GM19023 (cell line): ENCODE results near the gene LGR4.
A peak's percentile ranks its signal among the peaks of the same experiment; 100 is the strongest.
"Not testable (repeated sequence)": the region's sequence is repeated elsewhere in the genome, so short reads cannot be mapped to it uniquely, and the experiment has no call there.

Experiments
- ATAC-seq: cut with Tn5 transposase; IDR thresholded peaks from one replicate; pipeline ENCODE4 v1.9.1; 2021; ENCODE audit warnings: mild to moderate bottlenecking, moderate library complexity; ENCODE audit not compliant: unreplicated experiment

The LGR4 gene

GRCh38 chr11:27472398-27473016 lies at the start of gene LGR4:
TSS of gene LGR4 (minus strand) at chr11:27472790. CDS start at chr11:27472302, 488 bp downstream.
- ATAC-seq, result peak; percentile 87

- no peak for ATAC-seq
Measured at GRCh38 chr11:27520226-27520625, 47.6 kb upstream of the LGR4 start.

- no peak for ATAC-seq
Measured at GRCh38 chr11:27518518-27518917, 45.9 kb upstream of the LGR4 start.

GRCh38 chr11:27517490-27517889 lies 44.9 kb upstream of the LGR4 start:
- ATAC-seq, result not testable (repeated sequence)

DNA sequence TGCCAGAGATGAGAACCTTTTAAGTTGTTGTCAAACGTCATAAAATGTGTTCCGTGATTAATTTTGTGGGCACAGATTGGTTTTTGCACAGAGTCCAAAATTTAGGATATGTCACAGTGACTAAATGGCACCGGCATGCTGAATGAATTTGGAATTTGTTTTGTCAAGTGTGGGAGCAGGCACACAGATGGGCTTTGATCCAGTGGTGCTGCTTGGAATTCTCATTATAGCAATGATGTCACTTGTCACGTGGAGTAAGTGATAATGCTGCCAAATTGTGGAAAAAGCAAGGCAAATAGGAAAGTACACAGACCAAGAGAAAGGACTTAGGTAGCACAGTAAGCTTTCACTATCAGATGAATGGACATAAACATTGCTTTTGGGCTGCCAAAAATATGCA lies 42.0 kb upstream of the LGR4 start:
- no peak for ATAC-seq

- ATAC-seq, result no peak
Measured at GRCh38 chr11:27514076-27514475, 41.5 kb upstream of the LGR4 start.

GRCh38 chr11:27513389-27513788 lies 40.8 kb upstream of the LGR4 start:
- no peak for ATAC-seq

DNA sequence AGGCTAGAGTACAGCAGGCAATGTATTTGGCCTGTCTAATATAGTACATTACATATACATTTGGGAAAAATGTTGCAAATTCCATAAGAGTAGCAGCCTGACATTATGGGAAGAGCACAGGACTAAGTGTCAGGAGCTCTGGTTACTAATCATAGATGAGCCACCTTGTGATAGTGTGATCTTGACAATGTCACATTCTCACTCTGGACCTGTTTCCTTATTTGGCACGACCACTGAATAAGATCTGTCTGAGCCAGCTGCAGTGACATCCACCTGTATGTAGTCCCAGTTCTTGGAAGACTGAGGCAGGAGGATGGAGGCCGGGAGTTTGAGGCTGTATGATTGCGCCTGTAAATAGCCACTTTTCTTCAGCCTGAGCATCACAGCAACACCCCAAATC lies 39.6 kb upstream of the LGR4 start:
- ATAC-seq, result no peak

- ATAC-seq, result no peak
Measured at GRCh38 chr11:27509908-27510307, 37.3 kb upstream of the LGR4 start.

DNA sequence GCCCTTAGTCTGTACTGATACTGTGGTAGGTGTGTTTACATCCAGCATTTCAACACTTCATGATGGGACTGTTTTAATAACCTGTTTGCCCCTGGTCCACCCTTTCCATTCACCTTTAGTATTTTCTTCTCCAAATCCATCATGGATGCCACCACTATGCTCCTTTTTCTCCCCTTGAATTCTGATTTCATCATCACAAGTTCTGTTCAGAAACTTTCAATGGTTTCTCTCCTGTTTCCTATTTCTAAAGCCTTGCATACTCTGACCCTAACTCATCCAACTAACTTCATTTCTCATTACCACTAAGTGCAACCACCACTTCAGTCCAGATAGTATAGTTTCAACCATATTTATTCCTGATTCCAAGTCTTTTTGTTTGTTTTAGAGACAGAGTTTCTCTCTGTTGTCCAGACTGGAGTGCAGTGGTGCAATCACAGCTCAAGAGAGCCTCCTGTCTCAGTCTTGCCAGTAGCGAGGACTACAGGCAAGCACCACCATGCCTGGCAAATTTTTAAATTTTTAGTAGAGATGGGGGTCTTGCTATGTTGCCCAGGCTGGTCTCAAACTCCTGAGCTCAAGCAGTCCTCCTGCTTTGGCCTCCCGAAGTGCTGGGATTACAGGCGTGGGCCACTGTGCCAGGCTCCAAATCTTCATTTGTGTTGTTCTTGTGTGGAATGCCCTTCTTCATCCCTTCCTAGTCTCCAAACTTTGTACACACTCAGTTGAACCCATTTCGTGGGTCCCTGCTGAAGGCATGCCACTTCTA lies 35.1 kb upstream of the LGR4 start:
- ATAC-seq, result no peak

DNA sequence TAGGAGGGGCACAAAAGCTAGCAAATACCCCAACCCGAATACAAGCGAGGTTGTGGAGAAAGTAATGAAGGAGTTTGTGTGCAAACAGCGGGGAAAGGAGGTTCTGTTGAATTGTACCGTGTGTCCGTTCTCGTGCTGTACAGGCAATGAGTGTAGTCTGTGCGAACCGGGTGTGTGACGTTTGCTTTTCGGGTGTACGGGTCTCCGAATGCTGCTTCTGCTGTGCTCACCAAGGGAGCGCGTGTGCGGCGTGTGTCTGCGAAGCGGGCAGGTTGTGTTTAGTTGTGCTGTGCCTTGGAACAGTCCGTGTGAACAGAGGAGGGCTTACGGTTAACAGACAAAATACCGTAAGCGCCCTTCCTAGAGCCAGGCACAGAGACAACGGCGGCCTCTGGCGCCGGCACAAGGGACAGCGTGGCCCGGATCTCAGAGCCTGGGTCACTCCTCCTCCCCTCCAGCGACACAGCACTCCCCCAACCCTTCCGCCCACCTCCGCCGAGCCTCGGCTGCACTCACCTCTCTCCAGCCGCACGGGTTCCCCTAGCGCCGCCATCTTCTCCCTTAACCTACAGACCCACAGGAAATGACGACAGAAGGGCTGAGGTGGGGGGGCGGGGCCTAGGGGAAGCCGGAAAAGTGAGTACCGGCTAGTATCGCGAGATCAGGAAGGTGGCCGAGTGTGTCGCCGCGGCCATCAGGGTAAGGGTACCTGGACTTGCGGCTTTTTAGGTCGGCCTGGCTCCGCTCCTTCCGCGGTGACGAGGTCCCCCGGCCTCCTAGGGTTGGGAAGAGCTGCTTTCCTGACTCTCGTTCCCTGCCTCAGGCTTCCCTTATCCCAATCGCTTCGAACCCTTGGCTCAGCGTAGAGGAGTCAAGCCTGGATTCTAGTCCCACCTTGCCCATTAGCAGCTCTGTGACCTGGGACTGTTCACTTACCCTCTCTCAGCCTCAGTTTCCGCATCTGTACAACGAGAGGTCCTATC lies 33.9 kb upstream of the LGR4 start, which contains the start of gene LIN7C:
Gene LIN7C (minus strand): TSS at position 570 of the 983 bp plus-strand sequence. CDS start 17 bp downstream, at position 553.
- ATAC-seq, result peak; percentile 98

GRCh38 chr11:27505781-27506180 lies 33.2 kb upstream of the LGR4 start:
- peak; percentile 2 for ATAC-seq

- no peak for ATAC-seq
Measured at GRCh38 chr11:27504205-27504604, 31.6 kb upstream of the LGR4 start.

GRCh38 chr11:27501100-27501499 lies 28.5 kb upstream of the LGR4 start:
- ATAC-seq, result no peak

- ATAC-seq, result no peak
Measured at GRCh38 chr11:27497911-27498310, 25.3 kb upstream of the LGR4 start.

DNA sequence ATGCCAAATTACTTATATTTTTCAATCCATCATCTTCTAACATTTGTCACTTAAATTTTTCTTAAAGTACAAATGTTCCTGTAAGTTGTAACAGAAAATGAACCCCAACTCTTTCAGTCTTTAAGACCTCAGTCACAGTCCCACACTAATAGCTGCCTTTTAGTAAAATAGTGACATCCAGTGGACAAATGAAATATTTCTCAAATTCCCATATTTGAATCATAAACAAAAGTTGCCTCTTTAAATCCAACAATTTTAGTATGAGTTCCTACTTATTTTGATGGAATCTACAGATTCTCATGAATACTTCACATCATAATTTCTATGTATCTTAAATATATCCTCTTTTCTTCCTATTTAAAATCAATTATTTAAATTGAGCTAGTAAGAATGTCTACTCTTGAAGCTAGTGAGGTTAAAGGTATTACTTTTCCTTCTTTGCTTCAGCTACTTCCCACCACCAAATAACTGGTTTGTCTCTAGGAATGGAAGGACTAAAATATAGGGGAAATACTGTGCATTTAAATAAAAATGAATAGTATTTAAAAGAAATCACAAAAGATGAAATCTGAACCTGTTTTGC lies 24.8 kb upstream of the LGR4 start:
- ATAC-seq, result no peak

- ATAC-seq, result no peak
Measured at GRCh38 chr11:27496461-27496860, 23.9 kb upstream of the LGR4 start.

DNA sequence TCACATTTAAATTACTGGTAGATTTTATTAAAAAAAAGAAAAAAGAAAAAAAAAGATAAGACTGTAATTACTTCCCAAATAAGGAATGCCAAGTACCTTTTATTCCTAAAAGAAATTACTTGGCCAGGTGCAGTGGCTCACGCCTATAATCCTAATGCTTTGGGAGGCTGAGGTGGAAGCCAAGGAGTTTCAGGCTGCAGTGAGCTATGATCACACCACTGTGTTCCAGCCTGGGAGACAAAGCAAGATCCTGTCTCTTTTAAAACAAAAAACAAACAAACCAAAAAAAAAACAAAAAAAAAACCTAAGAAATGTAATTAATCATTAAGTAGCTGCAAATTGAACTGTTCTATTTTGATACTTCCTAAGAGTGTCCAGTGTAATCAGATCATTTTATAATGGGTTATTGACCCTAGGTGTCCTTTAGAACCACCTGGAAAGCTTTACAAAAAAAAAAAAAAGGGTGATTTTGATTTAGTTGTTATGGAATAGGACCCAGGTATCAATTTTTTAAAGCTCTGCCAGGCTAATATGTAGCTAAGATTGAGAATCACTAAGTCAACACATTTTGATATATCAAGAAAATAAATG lies 23.2 kb upstream of the LGR4 start:
- no peak for ATAC-seq

DNA sequence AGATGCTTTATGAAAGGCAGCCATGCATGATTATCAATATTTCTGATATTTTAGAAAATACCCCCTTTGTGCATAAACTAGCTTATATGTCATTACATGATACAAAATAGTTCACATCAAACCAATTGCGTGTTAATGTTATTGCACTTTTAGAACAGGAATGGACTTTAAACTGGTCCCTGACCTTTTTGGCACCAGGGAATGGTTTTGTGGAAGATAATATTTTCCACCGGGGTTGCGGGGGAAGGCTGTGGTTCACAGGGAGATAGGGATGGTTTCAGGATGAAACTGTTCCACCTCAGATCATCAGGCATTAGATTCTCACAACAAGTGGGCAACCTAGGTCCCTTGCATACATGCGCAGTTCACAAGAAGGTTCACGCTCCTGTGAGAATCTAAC lies 16.5 kb upstream of the LGR4 start:
- no peak for ATAC-seq

DNA sequence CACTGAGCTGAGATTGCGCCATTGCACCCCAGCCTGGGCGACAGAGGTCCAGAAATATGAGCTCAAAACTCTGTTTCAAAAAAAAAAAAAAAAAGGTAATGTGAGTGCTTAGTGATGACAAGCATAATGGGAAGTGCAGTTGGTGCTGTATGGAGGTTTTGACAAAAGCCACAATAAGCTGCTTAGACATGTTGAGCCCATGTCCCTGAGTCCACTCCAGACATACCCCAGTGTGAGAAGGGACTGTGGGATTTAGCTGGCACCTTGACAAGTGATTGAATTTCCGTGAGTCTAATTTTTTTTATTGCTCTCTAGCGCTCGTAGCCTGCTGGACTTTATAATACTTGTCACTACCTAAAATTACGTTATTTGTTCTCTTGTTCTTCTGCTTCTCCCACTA lies 15.1 kb upstream of the LGR4 start:
- ATAC-seq, result no peak
